HEK293 (cell line): ENCODE data around the gene ADCY4.

ENCODE experiments used
- CTCF ChIA-PET: fragments of 350-600 bp; formaldehyde crosslinking; extraction: SDS; loops from one replicate; lab custom pipeline; 2021; ENCODE audit warnings: antibody characterized with exemption; lab: Yijun Ruan, JAX
- POLR2A ChIA-PET: fragments of 300-600 bp; formaldehyde crosslinking; extraction: SDS; loops from one replicate; lab custom pipeline; 2020; ENCODE audit warnings: antibody characterized with exemption, inconsistent platforms; lab: Yijun Ruan, JAX
- H3K27ac ChIP-seq: fragments of 200-500 bp; sonication (Bioruptor generic); 2 replicates; pipeline ENCODE4 v1.5.1; 2014; ENCODE audit warnings: low read depth, low read length, control low read depth, inconsistent platforms; ENCODE audit errors: extremely low read depth
- H3K36me3 ChIP-seq, 2 experiments: fragments of 200-500 bp in 1 of 2; sonication (Bioruptor generic) in 1 of 2; 1 replicate in 1 of 2; 2 replicates in 1 of 2; pipeline ENCODE4 v1.5.1; 2014 to 2017; ENCODE audit warnings: inconsistent platforms in 2 of 2, low read length in 2 of 2; ENCODE audit not compliant: control insufficient read depth in 2 of 2, insufficient read depth in 1 of 2
- H3K4me1 ChIP-seq: fragments of 200-500 bp; sonication (Bioruptor generic); 2 replicates; pipeline ENCODE4 v1.5.1; 2014; ENCODE audit warnings: mild to moderate bottlenecking, low read length, inconsistent platforms; ENCODE audit not compliant: control insufficient read depth, insufficient read depth
- H3K4me3 ChIP-seq: 2 replicates; pipeline ENCODE4 v1.5.1; 2011; ENCODE audit warnings: low read depth, mild to moderate bottlenecking, control low read depth, low read length, moderate library complexity
- H3K9me3 ChIP-seq: fragments of 200-500 bp; sonication (Bioruptor generic); 2 replicates; pipeline ENCODE4 v1.5.1; 2014; ENCODE audit warnings: low read depth, low read length, inconsistent platforms; ENCODE audit not compliant: control insufficient read depth, insufficient read depth
- BCL6B ChIP-seq: fragments of 450-650 bp; formaldehyde crosslinking; IDR thresholded peaks from 2 replicates; pipeline ENCODE4 v1.5.1; 2017; ENCODE audit warnings: missing biosample characterization, missing genetic modification characterization
- EGR2 ChIP-seq: fragments of 450-650 bp; formaldehyde crosslinking; IDR thresholded peaks from 2 replicates; pipeline ENCODE4 v1.5.1; 2016; ENCODE audit warnings: low read depth, missing biosample characterization, missing genetic modification characterization
- FEZF1 ChIP-seq: fragments of 450-650 bp; formaldehyde crosslinking; IDR thresholded peaks from 2 replicates; pipeline ENCODE4 v1.5.1; 2016; ENCODE audit warnings: missing biosample characterization, missing genetic modification characterization
- GLI2 ChIP-seq: fragments of 450-650 bp; formaldehyde crosslinking; IDR thresholded peaks from 2 replicates; pipeline ENCODE4; 2017; ENCODE audit warnings: missing biosample characterization, missing genetic modification characterization, low read depth, borderline replicate concordance
- KLF10 ChIP-seq: fragments of 450-650 bp; IDR thresholded peaks from 2 replicates; pipeline ENCODE4 v1.5.1; 2018; ENCODE audit warnings: missing biosample characterization, mild to moderate bottlenecking, missing genetic modification characterization
- KLF17 ChIP-seq: fragments of 450-650 bp; formaldehyde crosslinking; IDR thresholded peaks from 2 replicates; pipeline ENCODE4 v1.5.1; 2016; ENCODE audit warnings: missing biosample characterization, missing genetic modification characterization
- MYNN ChIP-seq: fragments of 450-650 bp; formaldehyde crosslinking; IDR thresholded peaks from 2 replicates; pipeline ENCODE4 v1.5.1; 2016; ENCODE audit warnings: missing biosample characterization, missing genetic modification characterization, borderline replicate concordance
- OSR2 ChIP-seq: fragments of 450-650 bp; formaldehyde crosslinking; IDR thresholded peaks from 2 replicates; pipeline ENCODE4 v1.5.1; 2016; ENCODE audit warnings: missing biosample characterization, missing genetic modification characterization
- PBX3 ChIP-seq: sonication (generic); formaldehyde crosslinking; IDR thresholded peaks from 2 replicates; pipeline ENCODE4 v1.8.1; 2022; ENCODE audit warnings: mild to moderate bottlenecking, moderate library complexity, missing genetic modification reagents
- SETDB1 ChIP-seq: IDR thresholded peaks from one replicate; pipeline ENCODE4 v1.6.1; 2017; ENCODE audit warnings: mild to moderate bottlenecking, low read length, moderate library complexity, mixed read lengths; ENCODE audit not compliant: insufficient read length
- TCF7L2 ChIP-seq: IDR thresholded peaks from 2 replicates; pipeline ENCODE4 v1.6.1; 2011; ENCODE audit warnings: low read depth, mild to moderate bottlenecking, inconsistent platforms, low read length, moderate library complexity, borderline replicate concordance
- ZBTB17 ChIP-seq: fragments of 450-650 bp; formaldehyde crosslinking; IDR thresholded peaks from 2 replicates; pipeline ENCODE4 v1.5.1; 2016; ENCODE audit warnings: missing biosample characterization, missing genetic modification characterization
- ZBTB49 ChIP-seq: fragments of 450-650 bp; formaldehyde crosslinking; IDR thresholded peaks from 2 replicates; pipeline ENCODE4 v1.5.1; 2016; ENCODE audit warnings: missing biosample characterization, missing genetic modification characterization, low read depth
- ZNF148 ChIP-seq: fragments of 450-650 bp; formaldehyde crosslinking; IDR thresholded peaks from 2 replicates; pipeline ENCODE4 v1.5.0; 2017; ENCODE audit warnings: missing biosample characterization, missing genetic modification characterization, borderline replicate concordance
- ZNF335 ChIP-seq: fragments of 450-650 bp; formaldehyde crosslinking; conservative IDR thresholded peaks from 2 replicates; pipeline ENCODE4 v1.5.1; 2016; ENCODE audit warnings: missing biosample characterization, missing genetic modification characterization
- ZNF449 ChIP-seq: fragments of 450-650 bp; formaldehyde crosslinking; IDR thresholded peaks from 2 replicates; pipeline ENCODE4 v1.5.1; 2017; ENCODE audit warnings: missing biosample characterization, mild to moderate bottlenecking, missing genetic modification characterization, moderate library complexity
- ZNF571 ChIP-seq: fragments of 450-650 bp; formaldehyde crosslinking; IDR thresholded peaks from 2 replicates; pipeline ENCODE4 v1.5.0; 2017; ENCODE audit warnings: missing biosample characterization, missing genetic modification characterization
- ZNF596 ChIP-seq: fragments of 450-650 bp; IDR thresholded peaks from 2 replicates; pipeline ENCODE4 v1.5.0; 2018; ENCODE audit warnings: missing biosample characterization, mild to moderate bottlenecking, missing genetic modification characterization, moderate library complexity
- ZSCAN30 ChIP-seq: fragments of 450-650 bp; IDR thresholded peaks from 2 replicates; pipeline ENCODE4 v1.5.1; 2018; ENCODE audit warnings: missing biosample characterization, mild to moderate bottlenecking, missing genetic modification characterization, moderate library complexity
- ZSCAN4 ChIP-seq: fragments of 450-650 bp; formaldehyde crosslinking; IDR thresholded peaks from 2 replicates; pipeline ENCODE4 v1.5.1; 2017; ENCODE audit warnings: missing biosample characterization, missing genetic modification characterization
- ZXDB ChIP-seq: fragments of 450-650 bp; formaldehyde crosslinking; IDR thresholded peaks from 2 replicates; pipeline ENCODE4 v1.5.1; 2016; ENCODE audit warnings: missing biosample characterization, missing genetic modification characterization

The ADCY4 gene

GRCh38 chr14:24321212-24321975, 13.5 kb downstream of the ADCY4 start:
- POLR2A ChIA-PET, result no interaction called here
- no peaks in the 10 kb centered on the region for H3K36me3 ChIP-seq
- no peaks in the 10 kb centered on the region for H3K4me1 ChIP-seq
- H3K4me3 ChIP-seq, result no peak overlapping the region
- TF ChIP-seq SETDB1 (no peak), ZNF148 (tag by site-specific recombination) (no peak), ZXDB (tag by site-specific recombination) (no peak), OSR2 (tag by site-specific recombination) (no peak), ZNF449 (tag by site-specific recombination) (no peak), MYNN (tag by site-specific recombination) (no peak), ZNF335 (tag by site-specific recombination) (no peak), BCL6B (tag by site-specific recombination) (no peak), ZSCAN30 (tag by site-specific recombination) (no peak), GLI2 (no peak), ZNF571 (no peak), FEZF1 (tag by site-specific recombination) (no peak), TCF7L2 (no peak), KLF10 (tag by site-specific recombination) (no peak), ZSCAN4 (tag by site-specific recombination) (no peak)
- H3K9me3 ChIP-seq, result no peaks in the 10 kb centered on the region
- no peak overlapping the region for H3K27ac ChIP-seq
- CTCF ChIA-PET, result interaction anchor here (1.4 to 6.4 kb wide), 3 partner anchors 11 to 111 kb away, joined by 3 to 38 read pairs (median 13); partner anchors contain the start of genes CIDEB and LTB4R2

- no peaks in the 10 kb centered on the region for H3K4me1 ChIP-seq
- CTCF ChIA-PET, result interaction anchor here (0.7 to 6.4 kb wide), 7 partner anchors 9 to 114 kb away, joined by 3 to 38 read pairs (median 9); partner anchors contain the start of genes CIDEB and TINF2
- POLR2A ChIA-PET, result interaction anchor here (0.9 kb wide), 1 partner anchor 75 kb away, joined by 4 read pairs; the partner anchor contains the start of gene TINF2
- no peak for TF ChIP-seq ZNF596
- no peak for TF ChIP-seq ZBTB17 (tag by site-specific recombination)
- TF ChIP-seq KLF17 (tag by site-specific recombination), result peak; percentile 51; the same call in 1 of the 2 replicates
- no peak for TF ChIP-seq PBX3
- no peak for TF ChIP-seq EGR2 (tag by site-specific recombination)
- TF ChIP-seq ZBTB49 (tag by site-specific recombination), result no peak
Observed at GRCh38 chr14:24317141-24317928, 17.5 kb downstream of the ADCY4 start.

More at GRCh38 chr14:24317141-24317928, 17.5 kb downstream of the ADCY4 start:
- no peak overlapping the region for H3K4me3 ChIP-seq
- no peak overlapping the region for H3K27ac ChIP-seq
- no peaks in the 10 kb centered on the region for H3K9me3 ChIP-seq
- peaks cover 0 to 8% of the 10 kb centered on the region in 2 experiments; a peak in 1 of 3 replicates for H3K36me3 ChIP-seq
